ENCODE measurements around the gene KIFC3.

GRCh38 chr16:57783116-57783515, 19.2 kb downstream of the KIFC3 start:
- TF ChIP-seq CTCF (IDR thresholded peaks at IDR 0.05; ENCODE audit: low read length) (no peak), EZH2 (optimal IDR thresholded peaks at IDR 0.05; ENCODE audit: low read depth, low read length) (no peak), EZH2phosphoT487 (IDR thresholded peaks at IDR 0.05; ENCODE audit: low read length) (no peak)
